Central memory CD8-positive, alpha-beta T cell (primary cell): ENCODE measurements around the gene C6orf163.
"Not testable (repeated sequence)": the region's sequence is repeated elsewhere in the genome, so short reads cannot be mapped to it uniquely, and the experiment has no call there.

Experiments
- ATAC-seq: fragments of 150-1000 bp; cut with Tn5 transposase; replicated peaks from 2 replicates; pipeline ENCODE4 v1.10.0; 2022; ENCODE audit warnings: mild to moderate bottlenecking, moderate FRiP score, moderate number of reproducible peaks; ENCODE audit not compliant: poor library complexity, severe bottlenecking; ENCODE audit errors: extremely low read depth
- DNase-seq, 2 donors: peaks; one replicate each; pipeline ENCODE4 v3.0.0; 2021; ENCODE audit warnings: low spot score in 2 of 2
- H3K27ac Mint-ChIP-seq: one replicate; pipeline ENCODE4 v1.8.0; 2022; ENCODE audit warnings: low read depth, mild to moderate bottlenecking, moderate library complexity, mixed read lengths
- H3K27me3 Mint-ChIP-seq: one replicate; pipeline ENCODE4 v1.8.0; 2022; ENCODE audit warnings: mixed read lengths
- H3K36me3 Mint-ChIP-seq: one replicate; pipeline ENCODE4 v1.8.0; 2022; ENCODE audit warnings: mild to moderate bottlenecking, moderate library complexity, mixed read lengths; ENCODE audit not compliant: insufficient read depth
- H3K4me1 Mint-ChIP-seq: one replicate; pipeline ENCODE4 v1.8.0; 2022; ENCODE audit warnings: mixed read lengths
- H3K4me3 Mint-ChIP-seq: one replicate; pipeline ENCODE4 v1.8.0; 2022; ENCODE audit warnings: mild to moderate bottlenecking, moderate library complexity, mixed read lengths
- H3K9me3 Mint-ChIP-seq: one replicate; pipeline ENCODE4 v1.8.0; 2022; ENCODE audit warnings: mixed read lengths

Gene C6orf163

DNA sequence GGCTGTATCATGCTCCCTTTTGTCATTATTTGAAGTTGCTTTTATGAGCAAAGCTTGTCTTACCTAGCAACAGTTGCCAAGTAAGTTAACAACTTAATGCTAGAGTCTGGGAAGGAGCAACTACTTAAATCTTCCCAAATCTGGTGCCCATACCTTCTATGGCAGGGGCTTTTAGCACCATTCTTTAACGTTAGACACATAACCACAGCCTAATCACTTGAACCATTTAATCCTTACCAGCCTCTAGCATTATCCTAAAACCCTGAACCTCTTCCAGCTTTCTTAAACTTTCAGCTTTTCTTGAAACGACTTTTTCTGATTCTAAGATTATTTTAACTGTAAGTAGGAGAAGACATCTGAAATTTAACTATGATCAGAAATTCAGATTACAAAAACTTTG lies at the start of gene C6orf163:
Gene C6orf163 (plus strand): TSS at position 83 of the 400 bp plus-strand sequence. CDS start 287 bp downstream, at position 370.
- Mint-ChIP-seq H3K27ac (no peak within 1 kb of the TSS), H3K4me1 (no peaks in the 10 kb centered on the region), H3K4me3 (no peak within 1 kb of the TSS), H3K9me3 (no peaks in the 10 kb centered on the region), H3K36me3 (peaks cover 2% of the 10 kb centered on the region), H3K27me3 (no peaks in the 10 kb centered on the region)
- DNase-seq (no peak), ATAC-seq (no peak)

DNA sequence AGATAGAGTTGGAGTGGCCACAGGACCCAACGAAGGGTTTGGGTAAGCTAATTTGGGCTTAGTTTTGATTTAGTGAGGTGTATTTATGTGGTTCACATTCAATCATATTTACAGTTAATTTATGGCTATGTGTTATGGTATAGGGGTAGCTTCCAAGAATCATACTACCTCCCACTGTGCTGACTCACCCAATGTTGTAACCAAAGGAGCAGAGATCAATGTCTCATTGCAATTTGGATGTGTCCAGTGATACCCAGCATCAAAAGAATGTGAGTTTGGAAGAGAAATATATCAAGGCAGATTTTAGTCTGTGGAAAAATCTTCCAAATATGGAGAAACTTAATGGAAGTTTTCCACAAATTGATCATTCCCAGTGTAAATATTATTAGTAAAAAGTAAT lies 47.5 kb upstream of the C6orf163 start:
- H3K9me3 Mint-ChIP-seq: no peaks in the 10 kb centered on the region
- no peaks in the 10 kb centered on the region for H3K36me3 Mint-ChIP-seq
- ATAC-seq: no peak
- H3K4me3 Mint-ChIP-seq: no peak overlapping the region
- H3K27me3 Mint-ChIP-seq: peaks cover 91% of the 10 kb centered on the region
- DNase-seq: no peak
- no peaks in the 10 kb centered on the region for H3K4me1 Mint-ChIP-seq
- H3K27ac Mint-ChIP-seq: no peak overlapping the region

DNA sequence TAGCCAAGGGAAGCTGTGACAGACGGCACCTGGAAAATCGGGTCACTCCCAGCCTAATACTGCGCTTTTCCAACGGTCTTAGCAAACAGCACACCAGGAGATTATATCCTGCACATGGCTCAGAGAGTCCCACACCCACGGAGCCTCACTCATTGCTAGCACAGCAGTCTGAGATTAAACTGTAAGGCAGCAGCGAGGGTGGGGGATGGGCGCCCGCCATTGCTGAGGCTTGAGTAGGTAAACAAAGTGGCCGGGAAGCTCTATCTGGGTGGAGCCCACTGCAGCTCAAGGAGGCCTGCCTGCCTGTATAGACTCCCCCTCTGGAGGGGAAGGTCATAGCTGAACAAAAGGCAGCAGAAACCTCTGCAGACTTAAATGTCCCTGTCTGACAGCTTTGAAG lies 43.3 kb upstream of the C6orf163 start:
- not testable (repeated sequence) for DNase-seq, H3K9me3 Mint-ChIP-seq, H3K27ac Mint-ChIP-seq, H3K4me1 Mint-ChIP-seq, H3K4me3 Mint-ChIP-seq, ATAC-seq, H3K36me3 Mint-ChIP-seq
- peaks cover 92% of the 10 kb centered on the region for H3K27me3 Mint-ChIP-seq

DNA sequence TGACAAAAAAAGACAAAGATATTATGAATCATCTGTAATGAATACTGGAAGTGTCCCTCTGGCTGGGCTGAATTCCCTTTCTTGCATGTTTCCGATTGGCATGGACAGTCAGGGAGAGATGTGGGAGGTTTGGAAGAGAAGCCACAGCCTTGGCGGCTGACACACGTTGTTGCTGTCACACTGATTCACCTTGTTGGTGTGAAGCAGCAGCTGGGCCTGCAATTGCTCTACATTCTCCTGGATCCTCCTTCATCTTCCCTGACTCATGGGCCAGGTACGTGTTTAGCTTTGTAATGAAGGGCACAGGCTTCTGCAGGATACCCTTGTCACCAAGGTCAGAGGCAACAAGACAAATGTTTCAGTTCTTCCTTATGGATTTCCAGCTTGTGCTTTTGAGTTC lies 35.6 kb upstream of the C6orf163 start:
- Mint-ChIP-seq H3K4me3 (no peak overlapping the region), H3K27me3 (peaks cover 37% of the 10 kb centered on the region), H3K27ac (no peak overlapping the region), H3K9me3 (peaks cover 2% of the 10 kb centered on the region), H3K4me1 (no peaks in the 10 kb centered on the region), H3K36me3 (no peaks in the 10 kb centered on the region)
- no peak for DNase-seq
- ATAC-seq: no peak

DNA sequence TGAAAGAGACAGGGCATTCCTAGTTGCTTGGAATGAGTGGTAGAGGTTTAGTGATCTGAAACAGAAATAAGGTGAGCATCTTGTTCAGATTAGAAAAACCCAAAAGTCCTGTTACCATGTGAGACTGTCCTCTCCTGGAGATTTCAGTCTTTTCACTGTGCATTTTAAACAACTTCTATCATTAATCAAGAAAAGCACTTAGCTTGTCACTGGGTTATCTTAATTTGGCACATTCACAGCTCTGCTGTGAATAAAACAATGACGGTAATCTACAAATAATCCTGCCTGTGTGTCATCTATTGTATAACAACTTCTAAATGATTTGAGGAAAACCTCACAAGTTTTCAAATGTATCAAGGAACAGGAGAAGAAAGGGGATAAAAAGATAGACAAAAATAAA lies 31.8 kb upstream of the C6orf163 start:
- H3K9me3 Mint-ChIP-seq: no peaks in the 10 kb centered on the region
- no peaks in the 10 kb centered on the region for H3K36me3 Mint-ChIP-seq
- no peak for DNase-seq
- ATAC-seq: no peak
- no peak overlapping the region for H3K4me3 Mint-ChIP-seq
- H3K4me1 Mint-ChIP-seq: no peaks in the 10 kb centered on the region
- H3K27ac Mint-ChIP-seq: no peak overlapping the region
- peaks cover 50% of the 10 kb centered on the region for H3K27me3 Mint-ChIP-seq

DNA sequence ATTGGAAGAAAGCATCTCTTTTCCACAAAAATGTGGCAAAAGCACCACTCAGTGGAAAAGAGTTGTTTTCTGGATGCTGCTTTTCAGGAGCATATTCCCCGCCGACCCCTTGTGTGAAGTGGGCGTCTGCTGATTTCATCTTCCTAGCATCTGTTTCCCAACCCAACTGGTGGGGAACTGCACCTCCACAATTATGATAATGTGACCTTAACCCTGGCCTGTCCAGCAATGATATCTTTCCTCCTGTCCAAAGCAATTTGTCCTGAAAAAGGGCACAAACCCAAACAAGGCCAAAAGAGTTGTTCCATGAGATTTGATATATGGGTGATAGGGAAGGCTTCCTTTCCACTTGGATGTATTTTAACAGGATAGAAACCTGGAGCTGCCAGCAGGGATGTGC lies 29.5 kb upstream of the C6orf163 start:
- H3K36me3 Mint-ChIP-seq: peaks cover 1% of the 10 kb centered on the region
- H3K27me3 Mint-ChIP-seq: peaks cover 60% of the 10 kb centered on the region
- H3K27ac Mint-ChIP-seq: no peak overlapping the region
- no peak for ATAC-seq
- DNase-seq: no peak
- no peak overlapping the region for H3K4me3 Mint-ChIP-seq
- no peaks in the 10 kb centered on the region for H3K4me1 Mint-ChIP-seq
- H3K9me3 Mint-ChIP-seq: no peaks in the 10 kb centered on the region

DNA sequence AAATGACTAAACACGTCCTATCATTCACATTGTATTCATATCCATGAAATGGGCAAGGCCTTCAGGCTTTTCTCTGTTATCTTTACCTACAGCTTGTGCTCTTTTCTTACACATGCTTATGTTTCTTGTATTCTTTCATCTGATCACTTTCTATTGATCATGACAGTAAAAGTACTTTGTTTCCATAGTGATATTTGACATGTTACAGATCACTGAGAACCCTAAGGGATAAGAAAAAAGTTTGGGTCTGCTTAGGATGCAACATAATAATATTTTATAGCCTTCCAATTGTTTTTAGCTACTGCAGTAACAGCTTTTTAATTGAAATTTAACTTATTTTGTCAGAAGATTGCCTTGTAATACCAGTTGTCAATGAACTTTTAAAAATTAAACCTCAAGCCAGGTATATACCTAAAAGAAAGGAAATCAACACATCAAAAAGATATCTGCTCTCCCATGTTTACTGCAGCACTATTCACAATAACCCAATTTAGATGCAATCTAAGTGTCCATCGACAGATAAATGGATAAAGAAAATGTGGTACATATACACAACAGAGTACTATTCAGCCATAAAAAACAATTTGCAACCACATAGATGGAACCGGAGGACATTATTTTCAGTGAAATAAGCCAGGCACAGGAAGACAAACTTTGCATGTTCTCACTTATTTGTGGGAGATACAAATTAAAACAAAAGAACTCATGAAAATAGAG lies 25.2 kb upstream of the C6orf163 start:
- no peak for ATAC-seq
- peaks cover 9% of the 10 kb centered on the region for H3K36me3 Mint-ChIP-seq
- DNase-seq: no peak
- peaks cover 14% of the 10 kb centered on the region for H3K4me1 Mint-ChIP-seq
- H3K27me3 Mint-ChIP-seq: peaks cover 34% of the 10 kb centered on the region
- no peak overlapping the region for H3K27ac Mint-ChIP-seq
- H3K9me3 Mint-ChIP-seq: no peaks in the 10 kb centered on the region
- H3K4me3 Mint-ChIP-seq: no peak overlapping the region

DNA sequence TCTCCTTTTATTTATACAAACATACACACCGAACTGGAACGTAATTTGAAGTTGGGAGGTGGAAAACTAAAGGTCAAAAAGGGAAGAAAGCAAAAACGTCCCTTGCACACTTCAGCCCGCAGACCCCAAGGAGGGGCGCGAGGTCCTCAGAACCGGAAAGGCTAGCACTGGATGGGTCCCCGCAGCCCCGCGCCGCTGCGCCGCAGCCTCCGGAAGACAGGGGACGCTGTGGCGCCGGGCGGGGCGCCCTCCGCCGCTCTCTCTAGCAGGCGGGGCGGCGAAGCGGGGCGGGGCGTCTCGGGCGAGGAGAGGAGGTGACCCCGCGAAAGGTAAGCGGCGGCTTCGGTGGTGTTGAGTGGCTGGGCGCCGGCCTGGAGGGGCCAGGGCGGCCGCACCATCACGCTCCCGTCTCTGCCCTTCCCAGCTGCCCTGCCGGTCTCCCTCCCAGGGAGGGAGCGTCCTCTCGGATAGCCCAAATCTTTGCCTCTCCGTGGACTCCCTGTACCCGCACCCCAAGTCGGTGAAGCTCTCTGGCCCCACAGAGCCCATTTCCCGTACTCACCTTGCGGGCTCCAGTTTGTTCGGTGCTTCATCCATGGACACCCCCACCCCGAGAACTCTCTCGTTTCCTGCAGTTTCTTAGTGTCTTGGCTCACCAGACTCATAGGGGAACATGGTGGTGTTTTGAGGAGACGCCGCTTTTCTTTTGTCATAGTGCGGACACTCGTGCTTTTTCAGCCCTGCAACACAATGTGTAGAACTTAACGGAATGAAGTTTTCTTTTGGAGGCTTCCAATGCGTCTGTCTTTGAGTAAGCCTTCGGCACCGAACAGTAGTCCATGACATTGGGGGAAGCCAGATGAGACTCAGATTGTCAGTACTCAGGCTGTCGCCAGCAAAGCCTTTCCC lies 22.1 kb upstream of the C6orf163 start, which contains the start of gene SMIM8:
Gene SMIM8 (plus strand): TSS at position 285 of the 909 bp plus-strand sequence. CDS start 14,444 bp downstream, outside the sequence.
- H3K27me3 Mint-ChIP-seq: peaks cover 10% of the 10 kb centered on the region
- H3K9me3 Mint-ChIP-seq: peaks cover 7% of the 10 kb centered on the region
- peak within 1 kb of the TSS; percentile 98 for H3K4me3 Mint-ChIP-seq
- H3K4me1 Mint-ChIP-seq: peaks cover 21% of the 10 kb centered on the region
- peak within 1 kb of the TSS; percentile 83 for H3K27ac Mint-ChIP-seq
- peaks cover 9% of the 10 kb centered on the region for H3K36me3 Mint-ChIP-seq
- ATAC-seq: peak; percentile 97
- peak; percentile 66 to 68 for DNase-seq

DNA sequence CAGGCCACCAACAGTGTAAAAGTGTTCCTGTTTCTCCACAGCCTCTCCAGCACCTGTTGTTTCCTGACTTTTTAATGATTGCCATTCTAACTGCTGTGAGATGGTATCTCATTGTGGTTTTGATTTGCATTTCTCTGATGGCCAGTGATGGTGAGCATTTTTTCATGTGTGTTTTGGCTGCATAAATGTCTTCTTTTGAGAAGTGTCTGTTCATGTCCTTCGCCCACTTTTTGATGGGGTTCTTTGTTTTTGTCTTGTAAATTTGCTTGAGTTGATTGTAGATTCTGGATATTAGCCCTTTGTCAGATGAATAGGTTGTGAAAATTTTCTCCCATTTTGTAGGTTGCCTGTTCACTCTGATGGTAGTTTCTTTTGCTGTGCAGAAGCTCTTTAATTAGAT lies 20.7 kb upstream of the C6orf163 start:
- peak overlapping the region; percentile 98 for H3K4me3 Mint-ChIP-seq
- not testable (repeated sequence) for H3K27me3 Mint-ChIP-seq, H3K27ac Mint-ChIP-seq, H3K36me3 Mint-ChIP-seq, H3K9me3 Mint-ChIP-seq, DNase-seq, ATAC-seq
- H3K4me1 Mint-ChIP-seq: peaks cover 23% of the 10 kb centered on the region

DNA sequence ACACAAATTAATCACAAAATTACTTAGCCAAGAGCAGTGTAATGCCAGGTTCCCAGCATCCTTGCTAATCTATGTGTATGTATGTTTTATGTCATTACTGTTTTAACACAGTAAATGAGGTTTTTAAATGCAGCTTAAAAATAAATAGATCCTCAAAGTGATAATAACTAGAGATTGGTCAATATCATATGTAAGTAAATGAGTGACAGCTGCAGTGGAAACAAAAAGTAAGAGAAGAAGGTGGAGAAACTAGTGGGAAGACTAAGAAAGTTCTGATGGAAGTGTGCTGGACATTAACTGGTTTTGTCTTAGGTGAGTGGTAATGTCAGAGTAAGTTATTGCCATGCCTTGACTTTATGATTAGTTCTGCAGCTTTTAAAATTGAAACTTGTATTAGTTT lies 13.7 kb upstream of the C6orf163 start:
- ATAC-seq (no peak), DNase-seq (no peak)
- Mint-ChIP-seq H3K27ac (no peak overlapping the region), H3K4me3 (no peak overlapping the region), H3K27me3 (no peaks in the 10 kb centered on the region), H3K4me1 (peaks cover 32% of the 10 kb centered on the region), H3K9me3 (peaks cover 12% of the 10 kb centered on the region), H3K36me3 (peaks cover 3% of the 10 kb centered on the region)

DNA sequence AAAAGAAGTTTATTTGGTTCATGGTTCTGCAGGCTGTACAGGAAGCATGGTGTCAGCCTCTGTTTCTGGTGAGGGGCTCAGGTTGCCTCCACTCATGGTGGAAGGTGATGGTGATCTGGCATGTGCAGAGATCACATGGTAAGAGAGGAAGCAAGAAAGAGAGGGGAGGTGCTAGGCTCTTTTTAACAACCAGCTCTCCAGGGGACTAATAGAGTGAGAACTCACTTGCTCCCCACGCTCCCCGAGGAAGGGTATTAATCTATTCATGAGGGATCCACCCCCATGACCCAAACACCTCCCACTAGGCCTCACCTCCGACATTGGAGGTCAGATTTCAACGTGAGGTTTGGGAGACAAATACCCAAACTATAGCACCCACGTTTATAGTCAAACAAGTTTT lies 11.6 kb upstream of the C6orf163 start:
- Mint-ChIP-seq H3K27ac (no peak overlapping the region), H3K27me3 (no peaks in the 10 kb centered on the region), H3K4me1 (peaks cover 32% of the 10 kb centered on the region), H3K9me3 (peaks cover 7% of the 10 kb centered on the region), H3K36me3 (peaks cover 3% of the 10 kb centered on the region), H3K4me3 (no peak overlapping the region)
- ATAC-seq (no peak), DNase-seq (no peak)

DNA sequence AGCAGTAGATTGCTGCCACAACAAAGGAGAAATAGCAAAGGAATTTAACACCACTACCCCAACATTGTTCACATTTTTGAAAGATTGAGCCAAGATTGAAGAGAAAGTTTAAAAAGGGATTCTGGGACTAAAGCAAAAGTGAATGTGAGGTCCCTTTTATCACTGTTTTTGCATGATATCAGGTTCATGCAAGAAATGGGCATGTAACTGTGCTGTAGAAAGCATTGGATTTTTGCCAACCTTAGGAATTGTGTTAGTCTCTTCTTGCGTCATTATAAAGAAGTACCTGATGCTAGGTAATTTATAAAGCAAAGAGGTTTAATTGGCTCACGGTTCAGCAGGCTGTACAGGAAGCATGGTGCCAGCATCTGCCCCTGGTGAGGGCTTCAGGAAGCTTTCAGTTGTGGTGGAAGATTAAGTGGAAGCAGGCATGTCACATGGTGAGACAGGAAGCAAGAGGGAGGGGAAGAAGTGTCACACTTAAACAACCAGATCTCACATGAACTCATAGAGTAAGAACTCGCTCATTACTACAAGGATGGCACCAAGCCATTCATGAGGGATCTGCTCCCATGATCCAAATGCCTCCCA lies 10.9 kb upstream of the C6orf163 start:
- peaks cover 3% of the 10 kb centered on the region for H3K36me3 Mint-ChIP-seq
- ATAC-seq (peak; percentile 62), DNase-seq (no peak)
- peaks cover 32% of the 10 kb centered on the region for H3K4me1 Mint-ChIP-seq
- H3K4me3 Mint-ChIP-seq: peak overlapping the region; percentile 36
- no peaks in the 10 kb centered on the region for H3K27me3 Mint-ChIP-seq
- no peak overlapping the region for H3K27ac Mint-ChIP-seq
- H3K9me3 Mint-ChIP-seq: peaks cover 7% of the 10 kb centered on the region
